GM23338 (cell line): ENCODE data around the gene SLC10A3.

ENCODE experiments used
- CREB1 ChIP-seq: fragments of 250-450 bp; sonication (Bioruptor Pico); IDR thresholded peaks from 2 replicates; pipeline ENCODE4 v1.5.0; 2020; ENCODE audit warnings: low read depth, mild to moderate bottlenecking, moderate library complexity
- CTCF ChIP-seq, 2 experiments: fragments of 200-600 bp in 1 of 2; sonication (generic) in 1 of 2; conservative IDR thresholded peaks; 2 replicates each; pipeline versions ENCODE4 v1.5.1 to v1.6.1; 2016 to 2017; ENCODE audit warnings: antibody characterized with exemption in 2 of 2, low read depth in 2 of 2, mild to moderate bottlenecking in 2 of 2, moderate library complexity in 1 of 2
- EZH2 ChIP-seq: fragments of 200-600 bp; sonication (generic); IDR thresholded peaks from one replicate; pipeline ENCODE4 v1.8.0; 2017; ENCODE audit warnings: antibody characterized with exemption, mild to moderate bottlenecking, low read depth; ENCODE audit not compliant: unreplicated experiment
- JUNB ChIP-seq: IDR thresholded peaks from one replicate; pipeline ENCODE4 v1.6.1; 2016; ENCODE audit warnings: antibody characterized with exemption; ENCODE audit not compliant: unreplicated experiment
- REST ChIP-seq: IDR thresholded peaks from one replicate; pipeline ENCODE4 v1.6.1; 2018; ENCODE audit warnings: antibody characterized with exemption; ENCODE audit not compliant: unreplicated experiment
- STAT1 ChIP-seq: IDR thresholded peaks from one replicate; pipeline ENCODE4 v1.6.1; 2016; ENCODE audit warnings: antibody characterized with exemption; ENCODE audit not compliant: unreplicated experiment

GRCh38 chrX:154471839-154472684 lies 18.4 kb downstream of the SLC10A3 start:
- TF ChIP-seq CTCF (conservative IDR thresholded peaks at IDR 0.05; ENCODE audit: low read depth in 2 of 2) (no peak), EZH2 (no peak), STAT1 (no peak), JUNB (no peak), REST (no peak), CREB1 (CRISPR knock-in tag) (no peak)
